KMS-11 (cell line): Measurements from ENCODE around the gene ADIPOR2.

Experiments used
- H2AFZ ChIP-seq: fragments of 200-600 bp; sonication (generic); 2 replicates; pipeline ENCODE4 v1.6.1; 2016; ENCODE audit warnings: antibody characterized with exemption, mixed run types, low read depth
- H3K27ac ChIP-seq: fragments of 200-600 bp; sonication (generic); 2 replicates; pipeline ENCODE4 v1.6.1; 2016; ENCODE audit warnings: mild to moderate bottlenecking, mixed run types
- H3K27me3 ChIP-seq: fragments of 200-600 bp; sonication (generic); 2 replicates; pipeline ENCODE4 v1.6.1; 2017; ENCODE audit warnings: mild to moderate bottlenecking, low read depth, mixed run types, moderate library complexity; ENCODE audit not compliant: insufficient read depth
- H3K36me3 ChIP-seq: fragments of 200-600 bp; sonication (generic); 2 replicates; pipeline ENCODE4 v1.6.1; 2017; ENCODE audit warnings: mild to moderate bottlenecking, mixed run types; ENCODE audit not compliant: insufficient read depth
- H3K4me1 ChIP-seq: fragments of 200-600 bp; sonication (generic); 2 replicates; pipeline ENCODE4 v1.6.1; 2016; ENCODE audit warnings: mild to moderate bottlenecking, low read depth, mixed run types; ENCODE audit not compliant: poor library complexity, severe bottlenecking
- H3K4me2 ChIP-seq: fragments of 200-600 bp; sonication (generic); 2 replicates; pipeline ENCODE4 v1.7.0; 2016; ENCODE audit warnings: mild to moderate bottlenecking, mixed run types
- H3K4me3 ChIP-seq: fragments of 200-600 bp; sonication (generic); IDR thresholded peaks from 2 replicates; pipeline ENCODE4 v1.6.1; 2017; ENCODE audit warnings: low read depth, low read length, mixed read lengths; ENCODE audit not compliant: insufficient read depth
- H3K79me2 ChIP-seq: fragments of 200-600 bp; sonication (generic); 2 replicates; pipeline ENCODE4 v1.6.1; 2016; ENCODE audit warnings: low read depth, mixed run types; ENCODE audit not compliant: insufficient read depth
- H3K9ac ChIP-seq: fragments of 200-600 bp; sonication (generic); 2 replicates; pipeline ENCODE4 v1.6.1; 2016; ENCODE audit warnings: mild to moderate bottlenecking, mixed run types
- H4K20me1 ChIP-seq: fragments of 200-600 bp; sonication (generic); 2 replicates; pipeline ENCODE4 v1.6.1; 2016; ENCODE audit warnings: mild to moderate bottlenecking, mixed run types; ENCODE audit not compliant: insufficient read depth
- CTCF ChIP-seq: fragments of 200-600 bp; sonication (generic); conservative IDR thresholded peaks from 2 replicates; pipeline ENCODE4 v1.6.1; 2017; ENCODE audit warnings: low read depth, mild to moderate bottlenecking, antibody characterized with exemption, low read length, moderate library complexity, mixed read lengths

The ADIPOR2 gene

DNA sequence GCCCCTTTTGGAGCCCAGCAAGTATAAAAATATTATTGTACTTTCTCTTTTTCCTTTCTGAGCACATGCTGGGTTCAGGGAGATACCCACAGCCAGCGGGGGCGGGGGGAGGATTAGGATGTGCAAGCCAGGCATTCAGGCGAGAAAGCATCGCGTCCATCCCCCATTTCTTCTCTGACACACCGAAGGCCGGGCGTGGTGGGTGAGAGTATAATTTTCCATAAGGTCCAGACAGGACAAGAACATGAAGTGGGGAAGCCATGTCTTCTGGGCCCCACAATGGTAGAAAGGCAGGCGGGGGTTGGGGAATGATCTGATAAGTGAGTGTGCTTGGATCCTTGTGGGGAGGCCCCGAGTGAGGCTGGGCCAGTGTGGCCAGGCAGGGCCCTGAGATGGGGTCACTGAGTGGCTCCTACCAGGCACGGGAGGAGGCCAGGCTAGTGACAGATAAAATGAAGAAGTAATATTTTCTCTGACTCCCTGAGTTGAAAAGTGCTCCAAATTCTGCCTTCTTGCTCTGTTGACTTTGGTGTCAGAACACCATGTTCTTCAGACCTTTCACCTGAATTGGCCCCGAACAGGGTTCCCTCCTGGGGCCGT is 118.8 kb downstream of the ADIPOR2 start:
- H2AFZ ChIP-seq = no peak overlapping the region
- H3K4me2 ChIP-seq = no peak overlapping the region
- H3K9ac ChIP-seq = no peak overlapping the region
- no peak for TF ChIP-seq CTCF
- no peak overlapping the region for H3K4me3 ChIP-seq
- H3K79me2 ChIP-seq = no peaks in the 10 kb centered on the region
- H3K27me3 ChIP-seq = peaks cover 39% of the 10 kb centered on the region
- H3K36me3 ChIP-seq = no peaks in the 10 kb centered on the region
- H3K4me1 ChIP-seq = peaks cover 3% of the 10 kb centered on the region
- H3K27ac ChIP-seq = no peak overlapping the region
- no peaks in the 10 kb centered on the region for H4K20me1 ChIP-seq

DNA sequence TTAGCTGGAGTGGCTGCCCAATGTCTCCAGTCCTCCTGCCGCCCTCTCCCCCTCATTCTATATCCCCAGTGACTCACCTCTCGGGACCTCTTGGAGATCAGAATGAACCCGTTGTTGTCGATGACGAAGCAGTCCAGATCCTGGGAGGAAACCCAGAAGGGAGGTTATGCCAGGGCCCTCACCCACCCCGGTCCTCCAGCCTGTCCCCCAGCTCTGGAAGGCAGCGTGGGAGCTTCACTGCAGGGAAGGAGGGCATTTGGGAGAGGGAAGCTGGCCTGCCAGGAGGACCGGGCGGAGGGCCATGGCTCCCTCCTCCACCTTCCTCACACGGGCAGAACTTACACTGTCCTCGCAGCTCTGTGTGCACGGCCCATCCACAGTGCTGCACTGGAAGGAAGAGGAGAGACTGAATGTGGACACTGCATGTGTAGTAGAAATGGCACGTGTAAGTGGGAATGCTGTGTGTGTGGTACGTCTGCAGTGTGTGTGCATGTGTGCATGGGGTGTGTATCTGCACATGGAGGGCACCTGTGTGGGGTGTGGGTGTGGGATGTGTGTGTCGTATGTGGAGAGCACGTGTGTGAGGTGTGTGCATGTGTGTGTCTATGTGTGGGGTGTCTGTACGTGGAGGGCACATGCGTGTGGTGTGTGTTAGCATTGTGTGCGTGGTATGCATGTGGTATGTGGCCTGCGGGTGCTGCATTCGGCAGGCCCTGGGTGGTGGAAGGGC is 119.5 kb downstream of the ADIPOR2 start:
- no peak for TF ChIP-seq CTCF
- Histone ChIP-seq H3K79me2 (no peaks in the 10 kb centered on the region), H3K4me1 (no peaks in the 10 kb centered on the region), H3K27me3 (peaks cover 45% of the 10 kb centered on the region), H3K4me3 (no peak overlapping the region), H3K9ac (no peak overlapping the region), H3K36me3 (no peaks in the 10 kb centered on the region), H3K4me2 (no peak overlapping the region), H4K20me1 (no peaks in the 10 kb centered on the region), H2AFZ (no peak overlapping the region), H3K27ac (no peak overlapping the region)

- Histone ChIP-seq H3K4me3 (no peak overlapping the region), H3K4me2 (no peak overlapping the region), H3K9ac (no peak overlapping the region), H3K36me3 (no peaks in the 10 kb centered on the region), H4K20me1 (no peaks in the 10 kb centered on the region), H3K27me3 (peaks cover 51% of the 10 kb centered on the region), H3K79me2 (no peaks in the 10 kb centered on the region), H2AFZ (no peak overlapping the region), H3K4me1 (no peaks in the 10 kb centered on the region), H3K27ac (no peak overlapping the region)
- no peak for TF ChIP-seq CTCF
Measured at GRCh38 chr12:1810931-1811280, 120.0 kb downstream of the ADIPOR2 start.

GRCh38 chr12:1811281-1811947 is 120.5 kb downstream of the ADIPOR2 start:
- H3K4me2 ChIP-seq = no peak overlapping the region
- H3K79me2 ChIP-seq = no peaks in the 10 kb centered on the region
- H2AFZ ChIP-seq = no peak overlapping the region
- no peak overlapping the region for H3K27ac ChIP-seq
- H4K20me1 ChIP-seq = no peaks in the 10 kb centered on the region
- no peak for TF ChIP-seq CTCF
- peaks cover 54% of the 10 kb centered on the region for H3K27me3 ChIP-seq
- no peak overlapping the region for H3K4me3 ChIP-seq
- no peak overlapping the region for H3K9ac ChIP-seq
- H3K4me1 ChIP-seq = no peaks in the 10 kb centered on the region
- no peaks in the 10 kb centered on the region for H3K36me3 ChIP-seq
